HepG2 (cell line): ENCODE data around the gene BRD1. TPM values are rescaled to one million over a fixed set of nuclear protein-coding genes. Genes with fewer than 3 reads are reported as not detected.

Experiments
- ATAC-seq: fragments of 200-7000 bp; cut with Tn5 transposase; 3 replicates; pipeline ENCODE4 v1.9.1; 2020; ENCODE audit warnings: mild to moderate bottlenecking, moderate library complexity
- BruUV-seq: library from RNA; stranded (reverse); fragments of 400-500 nt; replicated peaks from 2 replicates; lab custom pipeline; 2021; lab: Mats Ljungman, UMichigan
- CTCF ChIA-PET: fragments of 300-600 bp; formaldehyde crosslinking; extraction: SDS; loops from one replicate; lab custom pipeline; 2021; ENCODE audit warnings: low total read pairs, inconsistent platforms, low intra/inter-chr PET ratio; lab: Yijun Ruan, JAX
- POLR2A ChIA-PET: fragments of 350-600 bp; sonication (Branson Sonifier 250); formaldehyde crosslinking; loops from one replicate; lab custom pipeline; 2020; ENCODE audit warnings: antibody characterized with exemption, inconsistent platforms; lab: Yijun Ruan, JAX
- DNase-seq: peaks from one replicate; pipeline ENCODE4 v3.0.0-alpha.2; 2015; ENCODE audit warnings: low spot score
- FAIRE-seq: peaks from 3 replicates; lab custom pipeline; 2011; peaks lifted over from hg19 to GRCh38; lab: Jason Lieb, UNC
- H2AFZ ChIP-seq: one replicate; pipeline ENCODE4 v1.6.1; 2011; ENCODE audit warnings: low read length, inconsistent platforms
- H3K27ac ChIP-seq: fragments of 300-600 bp; 3 replicates; pipeline ENCODE4 v1.8.0; 2011; ENCODE audit warnings: mixed run types, mild to moderate bottlenecking, mixed read lengths, low read length, inconsistent platforms; ENCODE audit not compliant: insufficient read depth; ENCODE audit errors: extremely low read length
- H3K27me3 ChIP-seq, 2 experiments: fragments of 200-600 bp in 1 of 2; 2 replicates in 1 of 2; 3 replicates in 1 of 2; pipeline versions ENCODE4 v1.6.0 to v1.8.0; 2011; ENCODE audit warnings: low read length in 2 of 2, mild to moderate bottlenecking in 2 of 2, moderate library complexity in 2 of 2, inconsistent platforms in 1 of 2; ENCODE audit not compliant: insufficient read depth in 2 of 2, control insufficient read depth in 1 of 2
- H3K36me3 ChIP-seq, 2 experiments: fragments of 200-600 bp in 1 of 2; replicated peaks in 1 of 2; 2 replicates in 1 of 2; 3 replicates in 1 of 2; pipeline versions ENCODE4 v1.5.1 to v1.8.0; 2011; ENCODE audit warnings: low read length in 2 of 2, inconsistent platforms in 1 of 2; ENCODE audit not compliant: insufficient read depth in 2 of 2, control insufficient read depth in 1 of 2
- H3K4me1 ChIP-seq: 2 replicates; pipeline ENCODE4 v1.5.1; 2012; ENCODE audit warnings: low read length, inconsistent platforms; ENCODE audit not compliant: insufficient read depth
- H3K4me2 ChIP-seq: 2 replicates; pipeline ENCODE4 v1.6.0; 2011; ENCODE audit warnings: low read depth, low read length, inconsistent platforms
- H3K4me3 ChIP-seq, 3 experiments: fragments of 200-600 bp in 1 of 3; sonication (generic), shearing (Covaris generic) in 1 of 3; replicated peaks in 1 of 3; 2 replicates each; pipeline ENCODE4 v1.5.1; 2011 to 2016; ENCODE audit warnings: low read length in 3 of 3, inconsistent platforms in 2 of 3, low read depth in 2 of 3, mild to moderate bottlenecking in 2 of 3, control low read depth in 1 of 3, mixed read lengths in 1 of 3; ENCODE audit not compliant: insufficient read depth in 1 of 3
- H3K79me2 ChIP-seq: one replicate; pipeline ENCODE4 v1.6.1; 2011; ENCODE audit warnings: low read length, inconsistent platforms; ENCODE audit not compliant: insufficient read depth
- H3K9ac ChIP-seq: 2 replicates; pipeline ENCODE4 v1.6.0; 2011; ENCODE audit warnings: mild to moderate bottlenecking, low read depth, low read length, inconsistent platforms; ENCODE audit not compliant: insufficient read depth
- H3K9me3 ChIP-seq: 2 replicates; pipeline ENCODE4 v1.5.1; 2012; ENCODE audit warnings: mild to moderate bottlenecking, low read length
- H4K20me1 ChIP-seq: 2 replicates; pipeline ENCODE4 v1.6.0; 2011; ENCODE audit warnings: inconsistent platforms, mild to moderate bottlenecking, low read length, moderate library complexity; ENCODE audit not compliant: insufficient read depth
- ADNP ChIP-seq: sonication (generic); formaldehyde crosslinking; IDR thresholded peaks from 2 replicates; pipeline ENCODE4 v1.4.0; 2020; ENCODE audit warnings: missing genetic modification reagents
- HINFP ChIP-seq: sonication (generic); formaldehyde crosslinking; IDR thresholded peaks from 2 replicates; pipeline ENCODE4 v1.4.0; 2020; ENCODE audit warnings: low read depth, mild to moderate bottlenecking, missing genetic modification reagents
- KLF15 ChIP-seq: sonication (generic); formaldehyde crosslinking; IDR thresholded peaks from 2 replicates; pipeline ENCODE4 v1.8.1; 2023; ENCODE audit warnings: borderline replicate concordance, mild to moderate bottlenecking, inconsistent platforms, missing genetic modification reagents, mixed read lengths
- MNT ChIP-seq: fragments of 450-650 bp; IDR thresholded peaks from 2 replicates; pipeline ENCODE4 v1.6.1; 2016
- NONO ChIP-seq, 2 experiments: fragments of 450-650 bp in 1 of 2; sonication (generic) in 1 of 2; formaldehyde crosslinking in 1 of 2; IDR thresholded peaks in 1 of 2; conservative IDR thresholded peaks in 1 of 2; 2 replicates each; pipeline versions ENCODE4 v1.6.1 to v1.8.0; 2017 to 2022; ENCODE audit warnings: mild to moderate bottlenecking in 1 of 2, missing genetic modification reagents in 1 of 2, moderate library complexity in 1 of 2
- PATZ1 ChIP-seq: sonication (generic); formaldehyde crosslinking; IDR thresholded peaks from 2 replicates; pipeline ENCODE4 v1.4.0; 2020; ENCODE audit warnings: missing genetic modification reagents
- RAD21 ChIP-seq: fragments of 450-650 bp; formaldehyde crosslinking; IDR thresholded peaks from 2 replicates; pipeline ENCODE4 v1.5.0; 2020; ENCODE audit warnings: mild to moderate bottlenecking
- STAG1 ChIP-seq: sonication (generic); formaldehyde crosslinking; IDR thresholded peaks from 2 replicates; pipeline ENCODE4 v1.4.0; 2020; ENCODE audit warnings: missing genetic modification reagents
- ZKSCAN1 ChIP-seq: fragments of 150-350 bp; IDR thresholded peaks from 2 replicates; pipeline ENCODE4 v1.6.1; 2014; ENCODE audit warnings: low read length
- ZNF382 ChIP-seq: sonication (generic); formaldehyde crosslinking; IDR thresholded peaks from 2 replicates; pipeline ENCODE4 v1.5.0; 2020; ENCODE audit warnings: missing genetic modification reagents, mild to moderate bottlenecking, borderline replicate concordance
- ZNF512 ChIP-seq: sonication (generic); formaldehyde crosslinking; IDR thresholded peaks from 2 replicates; pipeline ENCODE4 v1.4.0; 2020; ENCODE audit warnings: mild to moderate bottlenecking, missing genetic modification reagents
- ZNF512B ChIP-seq: sonication (generic); formaldehyde crosslinking; IDR thresholded peaks from 2 replicates; pipeline ENCODE4 v1.5.1; 2020; ENCODE audit warnings: missing genetic modification reagents, mild to moderate bottlenecking, borderline replicate concordance
- WGBS: methylation state at CpG from one replicate; pipeline ENCODE4 v1.1.6; 2017; ENCODE audit warnings: low lambda C conversion rate; 5-methylcytosine and 5-hydroxymethylcytosine counted together
- in situ Hi-C: cut with HindIII; loops from 2 replicates; pipeline ENCODE4 v1.10.0; 2017; ENCODE audit warnings: low pct_unique_long_range_greater_than_20kb; ENCODE audit not compliant: extremely low pct_ligation_motif_present
- intact Hi-C: fragments of 100-400 bp; cut with micrococcal nuclease; formaldehyde crosslinking; loops from one replicate; pipeline ENCODE4 v1.10.0; 2022; ENCODE audit not compliant: unreplicated experiment
- polyA plus RNA-seq, 8 experiments: library from polyadenylated mRNA; depleted of rRNA in 3 of 8; stranded (reverse) in 7 of 8; unstranded in 1 of 8; fragments of >200 nt; fragmentation: Illumina TruSeq in 4 of 8; extraction: Trizol in 4 of 8; gene quantifications; 2 replicates each; pipeline versions ENCODE4 v1.2.1 to v1.2.3, GENCODE V29; 2011 to 2016; ENCODE audit warnings: low read depth in 4 of 8, missing spikeins in 1 of 8, mixed read lengths in 1 of 8; ENCODE audit not compliant: insufficient read depth in 1 of 8
- total RNA-seq, 5 experiments: library from RNA; depleted of rRNA; stranded (reverse); fragments of >200 nt; fragmentation: Illumina TruSeq; extraction: Trizol; gene quantifications; 2 replicates each; pipeline ENCODE4 v1.2.3, GENCODE V29; 2016; ENCODE audit warnings: low read depth in 1 of 5

The BRD1 gene
- total and polyA plus RNA-seq, 2 of the 13 experiments (the other 11 are each of a cell fraction or from before 2014, with no cell fraction given) = 5.1 to 12.0 TPM

GRCh38 chr22:49869845-49870712, 42.4 kb upstream of the BRD1 start:
- no peak overlapping the region for H3K4me2 ChIP-seq
- no peak overlapping the region for H2AFZ ChIP-seq
- no peak overlapping the region for H3K9ac ChIP-seq
- peaks cover 14% of the 10 kb centered on the region for H3K9me3 ChIP-seq
- FAIRE-seq (no peak), ATAC-seq (no peak), DNase-seq (no peak)
- H3K36me3 ChIP-seq = no peaks in the 10 kb centered on the region; a peak in 1 of 5 replicates
- WGBS = 98% methylated on average over 13 of the region's 14 CpGs
- H3K4me1 ChIP-seq = peaks cover 40% of the 10 kb centered on the region
- peaks cover 11% of the 10 kb centered on the region; the same call in 1 of the 2 replicates for H4K20me1 ChIP-seq
- in situ Hi-C loops (no loop called here), intact Hi-C loops (loop anchor here (1.0 kb wide), 1 partner anchor 48 kb away; the partner anchor contains the start of genes ALG12 and CRELD2)
- BruUV-seq = no TSS peak
- no peaks in the 10 kb centered on the region for H3K27me3 ChIP-seq
- no peak overlapping the region for H3K4me3 ChIP-seq
- peaks cover 76% of the 10 kb centered on the region for H3K79me2 ChIP-seq
- no peak overlapping the region for H3K27ac ChIP-seq
- POLR2A ChIA-PET = no interaction called here
- CTCF ChIA-PET = no interaction called here
- TF ChIP-seq STAG1 (CRISPR knock-in tag) (no peak), NONO (IDR thresholded peaks at IDR 0.05) (no peak), NONO (CRISPR knock-in tag; conservative IDR thresholded peaks at IDR 0.05) (no peak), PATZ1 (no peak), HINFP (no peak), ZNF512B (CRISPR knock-in tag) (no peak), ZKSCAN1 (no peak), ZNF512 (no peak), ADNP (0 out of 2 replicates have a peak, but pooled peaks have one; percentile 32), RAD21 (no peak), ZNF382 (no peak), MNT (peak; percentile 80), KLF15 (CRISPR knock-in tag) (no peak)
